Heart left ventricle (tissue), 13 donors: Measurements from ENCODE around the gene CASK.
"Not testable (repeated sequence)": the region's sequence is repeated elsewhere in the genome, so short reads cannot be mapped to it uniquely, and the experiment has no call there.

ENCODE experiments used
- POLR2A ChIP-seq, 2 donors: fragments of 450-650 bp; IDR thresholded peaks; one replicate each; pipeline ENCODE4 v1.6.1; 2017; ENCODE audit warnings: antibody characterized with exemption in 2 of 2, mild to moderate bottlenecking in 2 of 2, moderate library complexity in 2 of 2
- TF ChIP-seq, protein P1 (sequence below), 12 donors: fragments of 200-600 bp; sonication (generic) in 4 of 12; IDR thresholded peaks; one replicate each; pipeline versions ENCODE4 v1.5.0 to v1.8.0; 2018 to 2022; ENCODE audit warnings: antibody characterized with exemption in 12 of 12, mild to moderate bottlenecking in 5 of 12
- donor health status: ischemic (EF 13 %, LVEDD 7.1; RV severe dilation, severe dysfunction).
- donor health status: DM: no; HTN: yes; CAD: no.
- donor health status: DM: no; HTN: no; CAD: no.
- donor health status: ischemic (EF 25% LVEDD 6.9; RV normal size, moderate dysfunction).
- donor health status: ischemic (EF 25% LVEDD 5.7; RV mildly dilated, moderate dysfunction).
- donor health status: ischemic (EF 35%, LVEDD 5.7; RV mildly dilated, moderate dysfunction).
- donor health status: nonischemic (EF 11% LVEDD 7.7; RV severe dilation, severe dysfunction).
- donor health status: DM: yes; HTN: yes; CAD: no.
- donor health status: PGD.
- donor health status: ischemic (EF 29% LVEDD 5.4; RV normal size, mild dysfunction).
- donor health status: nonischemic (EF 23%, LVEDD 6.1; RV moderate dilation, normal function).

DNA sequence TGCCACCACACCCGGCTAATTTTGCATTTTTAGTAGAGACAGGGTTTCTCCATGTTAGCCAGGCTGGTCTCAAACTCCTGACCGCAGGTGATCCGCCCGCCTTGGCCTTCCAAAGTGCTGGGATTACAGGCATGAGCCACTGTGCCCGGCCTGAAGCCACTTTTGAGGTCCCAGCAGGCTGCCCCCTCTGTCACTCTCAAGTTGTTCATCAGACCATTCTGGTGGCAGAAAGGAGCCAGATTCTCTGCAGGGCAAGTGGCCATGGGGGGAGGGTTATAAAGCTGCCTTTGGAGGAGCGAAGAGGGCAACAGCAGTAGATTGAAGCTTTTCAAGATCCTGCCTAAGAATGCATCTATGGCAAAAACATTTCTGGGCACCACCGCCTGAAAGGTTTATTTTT, 410.5 kb downstream of the CASK start:
- TF ChIP-seq, protein P1, sequence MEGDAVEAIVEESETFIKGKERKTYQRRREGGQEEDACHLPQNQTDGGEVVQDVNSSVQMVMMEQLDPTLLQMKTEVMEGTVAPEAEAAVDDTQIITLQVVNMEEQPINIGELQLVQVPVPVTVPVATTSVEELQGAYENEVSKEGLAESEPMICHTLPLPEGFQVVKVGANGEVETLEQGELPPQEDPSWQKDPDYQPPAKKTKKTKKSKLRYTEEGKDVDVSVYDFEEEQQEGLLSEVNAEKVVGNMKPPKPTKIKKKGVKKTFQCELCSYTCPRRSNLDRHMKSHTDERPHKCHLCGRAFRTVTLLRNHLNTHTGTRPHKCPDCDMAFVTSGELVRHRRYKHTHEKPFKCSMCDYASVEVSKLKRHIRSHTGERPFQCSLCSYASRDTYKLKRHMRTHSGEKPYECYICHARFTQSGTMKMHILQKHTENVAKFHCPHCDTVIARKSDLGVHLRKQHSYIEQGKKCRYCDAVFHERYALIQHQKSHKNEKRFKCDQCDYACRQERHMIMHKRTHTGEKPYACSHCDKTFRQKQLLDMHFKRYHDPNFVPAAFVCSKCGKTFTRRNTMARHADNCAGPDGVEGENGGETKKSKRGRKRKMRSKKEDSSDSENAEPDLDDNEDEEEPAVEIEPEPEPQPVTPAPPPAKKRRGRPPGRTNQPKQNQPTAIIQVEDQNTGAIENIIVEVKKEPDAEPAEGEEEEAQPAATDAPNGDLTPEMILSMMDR (IDR thresholded peaks at IDR 0.05), result not testable (repeated sequence)
- not testable (repeated sequence) for TF ChIP-seq POLR2A (IDR thresholded peaks at IDR 0.05)
